Stimulated activated CD4-positive, alpha-beta T cell treated with anti-CD3 and anti-CD28 coated beads, Interleukin-2, amount 100 ng/mL, for 4 hours (primary cell): ENCODE results near the gene GNG11.
"Not testable (repeated sequence)": the region's sequence is repeated elsewhere in the genome, so short reads cannot be mapped to it uniquely, and the experiment has no call there.

Experiments
- DNase-seq: peaks from one replicate; pipeline ENCODE4 v3.0.0-alpha.2; 2020; ENCODE audit warnings: low read depth

Gene GNG11

DNA sequence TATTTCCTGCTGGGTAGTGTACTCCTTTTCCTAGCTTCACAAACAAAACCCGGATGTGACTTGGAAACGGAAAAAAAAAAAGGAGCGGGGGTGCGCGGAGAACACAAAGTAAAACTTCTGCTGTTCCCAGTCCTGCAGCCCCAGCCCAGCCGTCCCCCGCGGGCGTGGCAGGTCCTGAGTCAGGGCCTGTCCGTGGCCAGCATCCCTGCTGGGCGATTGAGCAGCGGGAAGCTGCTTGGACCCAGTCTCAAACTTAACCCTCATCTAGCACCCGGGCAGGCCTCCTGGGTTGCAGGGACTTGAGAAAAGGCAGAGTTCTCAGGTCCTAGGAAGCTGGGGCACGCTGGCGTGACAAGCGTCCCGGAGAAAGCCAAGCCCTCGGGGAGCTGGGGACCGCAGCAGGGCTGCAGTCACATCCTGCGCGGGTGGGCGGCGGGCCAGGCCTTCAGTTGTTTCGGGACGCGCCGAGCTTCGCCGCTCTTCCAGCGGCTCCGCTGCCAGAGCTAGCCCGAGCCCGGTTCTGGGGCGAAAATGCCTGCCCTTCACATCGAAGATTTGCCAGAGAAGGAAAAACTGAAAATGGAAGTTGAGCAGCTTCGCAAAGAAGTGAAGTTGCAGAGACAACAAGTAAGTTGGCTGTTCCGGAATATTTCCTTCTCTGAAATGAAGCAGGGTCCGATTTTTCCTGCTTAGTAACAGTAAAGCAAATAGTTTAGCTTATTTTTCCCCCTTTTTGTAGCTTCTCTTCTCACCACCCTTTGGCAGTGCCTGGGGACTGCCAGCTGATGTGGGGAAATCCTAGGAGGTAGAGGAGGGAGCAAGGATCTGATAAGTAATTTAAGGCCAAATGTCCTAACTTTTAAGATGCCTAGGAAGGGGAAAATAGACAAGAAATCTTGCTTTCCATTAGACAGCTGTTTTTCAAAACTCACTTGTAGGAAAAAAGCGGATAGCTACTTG, at the start of gene GNG11:
GNG11 (plus strand) TSS at position 129 of the 960 bp plus-strand sequence; CDS start at position 532, 403 bp downstream.
- no peak for DNase-seq

DNA sequence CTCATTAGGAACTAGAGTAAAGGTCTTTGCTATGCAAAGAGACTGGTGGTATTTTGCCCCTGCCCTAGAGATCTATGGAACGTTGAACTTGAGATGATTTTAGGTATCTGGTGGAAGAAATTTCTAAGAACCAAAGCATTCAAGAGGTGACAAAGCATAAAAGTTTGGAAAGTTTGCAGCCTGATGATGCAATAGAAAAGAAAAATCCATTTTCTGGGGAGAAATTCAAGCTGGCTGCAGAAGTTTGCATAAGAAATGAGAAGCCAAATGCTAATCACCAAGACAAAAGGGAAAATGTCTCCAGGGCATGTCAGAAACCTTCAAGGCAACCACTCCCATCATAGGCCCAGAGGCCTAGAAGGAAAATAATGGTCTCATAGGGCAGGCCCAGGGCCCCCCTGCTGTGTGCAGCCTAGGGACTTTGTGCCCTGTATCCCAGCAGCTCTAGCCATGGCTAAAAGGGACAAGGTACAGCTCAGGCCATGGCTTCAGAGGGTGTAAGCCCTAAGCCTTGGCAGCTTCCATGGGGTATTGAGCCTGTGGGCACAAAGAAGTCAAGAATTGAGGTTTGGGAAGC, 47.4 kb upstream of the GNG11 start:
- DNase-seq, result no peak

DNA sequence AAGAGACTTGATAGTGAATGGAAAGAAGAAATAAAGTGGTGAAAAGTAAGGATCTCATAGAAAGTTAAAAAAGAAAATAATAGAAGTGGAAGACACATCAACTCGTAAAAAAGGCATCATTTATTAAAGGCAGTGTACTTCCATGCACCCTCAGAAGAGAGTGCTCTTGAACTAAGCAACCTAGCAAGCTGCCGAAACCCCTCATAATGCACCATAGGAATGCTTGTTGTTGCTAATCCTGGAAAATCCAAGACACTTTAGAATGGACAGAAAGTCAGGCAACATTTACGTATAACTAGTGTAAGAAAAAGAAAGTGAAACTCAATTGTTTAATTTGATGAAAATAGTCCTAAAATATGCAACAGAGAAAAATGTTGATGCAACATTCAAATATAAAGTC, 43.8 kb upstream of the GNG11 start:
- DNase-seq, result no peak

DNA sequence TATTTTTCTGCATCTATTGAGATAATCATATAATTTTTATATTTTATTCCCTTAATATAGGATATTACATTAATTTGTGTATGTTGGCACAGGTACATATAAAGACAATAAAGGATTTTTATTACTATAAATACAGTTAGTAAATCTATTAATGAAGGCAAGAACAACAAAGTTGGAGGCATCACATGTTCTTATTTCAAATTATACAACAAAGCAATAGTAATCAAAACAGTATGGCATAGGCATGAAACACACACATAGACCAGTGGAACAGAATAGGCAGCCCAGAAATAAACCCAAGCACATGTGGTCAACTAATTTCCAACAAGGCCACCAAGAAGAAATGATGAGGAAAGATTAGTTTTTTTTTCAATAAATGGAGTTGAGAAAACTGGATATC, 42.2 kb upstream of the GNG11 start:
- DNase-seq, result no peak

DNA sequence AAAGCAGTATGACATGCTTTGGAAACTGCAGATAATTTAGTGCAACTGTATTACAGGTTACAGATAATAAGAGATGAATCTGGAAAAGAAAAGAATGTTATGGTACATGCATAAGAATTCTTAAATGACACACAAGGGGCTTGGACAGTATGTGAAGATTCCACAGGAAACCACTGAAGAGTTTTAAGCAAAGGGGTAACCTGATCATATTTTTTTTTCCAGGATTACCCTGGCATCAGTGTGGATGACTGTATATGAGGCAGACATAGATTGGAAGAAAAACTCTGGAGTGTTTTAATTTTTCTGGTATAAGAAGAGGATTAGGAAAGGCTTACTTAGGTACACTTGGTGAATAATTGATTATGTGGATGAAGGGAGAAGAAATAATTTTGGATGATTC, 39.1 kb upstream of the GNG11 start:
- DNase-seq, result no peak

DNA sequence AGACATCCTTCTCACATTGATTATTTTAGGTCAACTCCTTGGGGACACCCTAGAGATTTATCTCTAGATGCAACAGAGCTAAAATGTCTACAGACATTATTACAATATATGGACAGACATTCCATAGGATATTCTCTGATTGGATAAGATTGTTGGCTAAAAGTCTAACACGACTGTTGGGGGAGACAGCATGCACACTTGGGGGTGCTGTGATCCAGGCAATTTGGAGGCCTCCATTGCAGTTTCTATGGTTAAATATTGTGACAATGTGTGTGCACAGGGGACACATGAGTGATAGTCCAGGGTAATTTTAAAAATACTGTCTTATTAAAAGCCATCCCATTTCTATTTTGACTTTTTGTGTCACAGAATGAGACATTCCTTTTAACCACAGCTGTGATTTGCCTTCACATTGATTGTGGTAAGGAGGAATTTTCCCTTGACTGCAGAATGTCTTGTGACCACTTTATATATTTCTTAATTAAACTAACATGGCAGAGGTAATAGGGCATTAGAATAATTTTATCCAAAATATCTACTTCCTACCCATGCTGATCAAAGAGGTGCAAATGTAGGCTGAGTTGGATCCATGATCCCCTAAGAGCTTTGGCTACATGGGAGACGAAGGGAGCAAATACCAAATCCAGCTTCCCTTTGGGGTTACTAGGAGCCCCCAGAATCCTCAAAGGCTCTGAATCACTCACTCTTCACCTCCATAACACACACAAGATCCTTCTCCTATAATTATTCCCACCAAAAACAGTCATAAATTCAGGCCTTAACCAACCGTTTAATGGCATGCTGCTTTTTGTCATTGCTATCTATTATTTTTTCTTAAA, 38.2 kb upstream of the GNG11 start:
- DNase-seq, result no peak

DNA sequence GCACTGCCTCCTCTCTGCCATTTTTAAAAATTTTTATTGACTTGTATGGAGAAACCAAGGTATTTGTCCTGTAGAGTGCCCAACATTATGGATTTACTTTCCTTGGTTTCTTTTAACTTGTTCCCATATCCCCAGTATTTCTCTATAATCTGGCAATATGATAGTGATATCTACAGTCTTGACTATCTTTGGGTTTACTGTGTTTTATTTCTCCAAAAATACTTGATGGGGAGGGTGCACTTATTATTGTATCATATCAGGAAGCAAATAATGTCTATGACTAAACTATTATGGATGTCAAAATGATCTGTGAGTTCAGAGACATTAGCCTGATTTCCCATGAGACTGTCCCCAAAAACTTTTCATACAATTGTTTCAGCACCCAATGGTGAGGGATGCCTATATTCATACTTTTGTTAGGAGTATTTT, 37.6 kb upstream of the GNG11 start:
- no peak for DNase-seq

DNA sequence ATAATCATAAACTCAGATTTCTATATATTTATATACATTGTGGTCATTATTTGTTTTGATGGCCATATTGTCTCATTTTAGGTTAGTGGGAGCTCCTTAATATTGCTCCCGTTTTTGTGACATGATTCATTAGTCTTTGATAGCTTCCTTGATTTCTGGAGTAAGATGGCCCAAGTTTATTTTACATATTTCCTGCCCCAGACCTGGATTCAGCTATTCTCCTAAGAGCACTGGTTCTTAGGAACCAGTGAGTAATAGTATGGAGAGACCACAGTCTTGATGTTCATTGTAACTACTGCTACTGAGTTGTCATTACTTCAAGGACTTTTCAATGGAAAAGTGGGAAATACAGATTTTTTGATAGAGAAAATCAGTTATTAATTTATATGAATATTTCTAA, 37.0 kb upstream of the GNG11 start:
- no peak for DNase-seq

DNA sequence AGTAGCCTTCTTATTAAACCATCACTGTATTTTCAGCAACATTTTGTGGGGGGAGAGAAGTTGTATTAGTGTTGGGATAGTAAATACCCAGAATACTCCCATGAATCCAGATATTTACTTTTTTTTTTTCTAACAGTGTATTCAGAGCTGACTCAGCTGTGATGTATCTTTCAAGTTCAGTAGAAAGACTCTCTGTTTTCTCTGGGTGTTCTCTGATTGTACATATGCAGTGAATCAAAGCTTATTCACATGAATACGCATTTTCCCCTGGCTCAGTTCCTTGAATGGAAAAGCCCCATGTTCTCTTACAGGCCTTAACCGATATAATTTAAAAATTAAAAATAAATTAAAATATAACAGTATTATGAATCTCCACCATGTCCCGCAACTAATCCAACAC, 32.3 kb upstream of the GNG11 start:
- no peak for DNase-seq

DNA sequence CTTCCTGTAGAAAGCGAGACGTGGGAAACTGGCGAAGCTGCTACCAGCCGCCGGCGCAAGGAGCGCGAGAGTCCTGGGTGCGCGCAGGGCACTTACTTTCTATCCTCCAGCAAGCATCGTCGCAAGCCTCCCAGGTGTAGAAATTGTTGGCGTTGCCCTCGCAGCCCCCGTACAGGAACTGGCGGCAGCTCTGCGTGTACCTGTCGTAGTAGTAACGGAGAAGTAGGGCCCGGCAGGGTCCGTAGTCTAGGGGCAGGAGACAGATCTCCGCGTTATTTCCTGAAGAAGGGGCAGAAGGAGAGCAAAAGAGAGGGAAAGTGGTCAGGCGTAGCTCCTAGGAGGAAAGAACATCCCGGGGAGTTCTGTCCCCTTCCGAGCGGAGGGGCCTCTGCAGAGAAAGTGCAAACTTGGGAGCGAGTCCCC, 31.5 kb upstream of the GNG11 start:
- no peak for DNase-seq

DNA sequence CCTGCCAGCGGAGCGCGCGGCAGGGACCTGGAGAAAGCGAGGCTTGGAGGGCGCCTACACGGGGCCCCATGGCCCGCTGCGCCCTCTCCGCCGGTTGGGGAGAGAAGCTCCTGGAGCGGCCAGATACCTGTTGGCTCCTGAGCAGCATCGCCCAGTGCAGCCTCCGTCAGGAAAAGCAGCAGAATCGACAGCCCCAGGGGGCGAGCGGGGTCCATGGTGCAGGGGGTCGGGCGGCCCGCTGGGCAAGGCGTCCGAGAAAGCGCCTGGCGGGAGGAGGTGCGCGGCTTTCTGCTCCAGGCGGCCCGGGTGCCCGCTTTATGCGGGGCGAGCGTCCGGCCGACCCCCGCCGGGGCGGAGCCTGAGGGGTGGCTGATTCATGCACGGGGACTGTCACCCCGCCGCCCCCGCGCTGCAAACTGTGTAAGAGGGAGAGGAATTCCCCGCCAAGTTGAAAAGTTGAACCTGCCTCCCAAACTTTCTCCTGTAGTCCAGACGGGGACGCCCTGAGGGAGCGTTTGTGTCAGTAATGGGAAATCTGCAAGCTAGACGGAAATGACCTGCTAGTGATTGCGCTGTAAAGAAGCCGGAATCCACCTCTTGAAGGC, 31.0 kb upstream of the GNG11 start, which contains the start of gene TFPI2:
TFPI2 (minus strand) TSS at position 290 of the 605 bp plus-strand sequence; CDS start at position 215, 75 bp downstream.
- no peak for DNase-seq

DNA sequence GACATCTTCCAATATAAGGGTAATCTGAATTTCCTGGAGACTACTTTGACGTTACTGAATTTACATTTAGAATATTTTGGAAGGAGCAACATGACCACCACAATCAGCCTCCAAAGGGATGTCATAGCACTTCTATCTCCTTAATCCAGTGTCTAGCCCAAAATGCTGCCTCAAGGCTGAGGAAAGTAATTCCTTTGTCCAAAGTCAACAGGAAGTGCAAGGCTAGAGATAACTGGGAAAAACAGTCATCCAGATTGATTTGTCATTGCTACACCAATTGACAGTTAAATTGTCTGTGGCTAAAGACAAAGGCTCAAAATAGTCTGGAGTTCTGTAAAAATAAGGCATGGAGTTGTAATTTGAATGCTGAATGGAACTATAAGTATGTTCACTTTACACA, 27.1 kb upstream of the GNG11 start:
- DNase-seq, result no peak

DNA sequence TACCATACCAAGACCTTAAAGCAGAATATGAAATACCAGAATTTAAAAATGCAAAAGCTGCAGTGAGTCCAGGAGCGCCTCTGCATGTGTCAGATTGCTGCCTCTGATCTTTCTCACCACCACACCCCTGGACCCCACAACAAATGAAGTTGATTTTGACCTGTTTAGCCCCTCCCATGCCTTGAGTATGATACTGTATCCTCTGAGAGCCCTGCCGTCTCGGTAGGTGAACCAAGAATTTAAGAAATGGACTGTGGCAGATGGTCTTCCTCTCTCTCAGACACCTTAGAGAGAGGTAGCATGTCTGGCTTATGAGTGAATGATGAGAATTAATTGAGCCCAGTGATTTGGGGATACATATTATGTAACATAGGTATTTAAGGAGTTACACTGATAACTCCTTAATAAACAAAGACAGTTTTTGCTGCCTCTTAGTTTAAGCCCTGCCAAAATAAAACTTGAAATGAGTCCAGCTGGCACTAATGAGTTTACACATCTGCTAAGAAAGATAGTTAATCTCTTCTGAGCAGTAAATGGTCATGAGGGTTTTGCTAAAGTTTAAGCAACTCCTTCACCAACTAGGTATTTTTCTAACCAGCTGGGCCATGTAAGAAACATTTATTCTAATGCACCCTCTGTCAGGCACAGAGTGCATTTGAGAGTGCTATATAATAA, 26.4 kb upstream of the GNG11 start:
- DNase-seq, result no peak

DNA sequence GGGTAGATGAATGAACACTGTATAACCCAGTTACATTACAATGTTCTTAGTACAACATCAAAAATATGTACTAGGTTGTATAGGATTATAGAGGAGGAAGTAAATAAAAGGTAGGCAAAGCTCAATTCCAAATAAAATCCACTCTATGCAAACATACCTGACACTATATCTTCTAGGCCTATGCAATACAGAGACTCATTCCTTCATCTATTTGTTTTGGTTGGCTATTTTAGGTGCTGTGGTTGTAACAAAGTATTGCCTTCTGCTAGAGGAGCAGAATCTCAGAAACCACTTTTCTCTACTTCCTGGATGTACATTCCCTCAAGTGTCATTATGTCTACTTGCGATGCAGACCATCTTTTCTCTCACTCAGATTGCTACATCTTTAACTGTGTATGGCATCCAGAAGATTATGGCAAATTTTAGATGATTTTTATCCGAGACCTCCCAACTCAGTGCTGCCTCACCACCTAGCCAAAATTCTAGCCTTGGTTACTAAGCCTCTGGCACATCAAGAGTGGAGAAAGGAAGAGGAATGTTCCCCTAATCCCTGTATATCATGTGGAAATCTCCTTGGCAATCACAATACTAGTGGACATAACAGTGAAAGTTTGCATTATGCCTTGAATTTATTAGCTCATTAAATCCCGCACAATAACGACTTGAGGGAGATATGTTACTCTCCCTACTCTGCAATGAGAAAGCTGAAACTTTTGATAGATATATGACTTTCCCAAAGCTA, 25.5 kb upstream of the GNG11 start:
- no peak for DNase-seq

DNA sequence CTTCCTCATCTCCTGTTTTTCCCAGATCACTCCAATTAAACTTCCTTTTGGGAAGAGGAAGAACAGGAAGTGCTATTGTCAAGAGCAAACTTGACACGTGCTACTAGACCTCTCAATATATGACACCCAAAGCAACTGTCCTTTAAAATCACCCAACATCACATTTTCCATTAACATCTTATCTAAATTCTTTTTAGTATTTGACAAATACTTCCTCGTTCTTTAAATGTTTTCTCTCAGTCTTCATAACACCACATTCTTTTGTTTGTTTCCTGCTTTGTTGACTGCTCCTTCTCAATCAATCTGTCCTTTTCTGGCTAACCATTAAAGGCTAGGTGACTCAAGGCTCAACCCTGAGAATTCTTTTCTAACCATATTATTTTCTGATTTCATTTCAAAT, 23.9 kb upstream of the GNG11 start:
- DNase-seq, result no peak

DNA sequence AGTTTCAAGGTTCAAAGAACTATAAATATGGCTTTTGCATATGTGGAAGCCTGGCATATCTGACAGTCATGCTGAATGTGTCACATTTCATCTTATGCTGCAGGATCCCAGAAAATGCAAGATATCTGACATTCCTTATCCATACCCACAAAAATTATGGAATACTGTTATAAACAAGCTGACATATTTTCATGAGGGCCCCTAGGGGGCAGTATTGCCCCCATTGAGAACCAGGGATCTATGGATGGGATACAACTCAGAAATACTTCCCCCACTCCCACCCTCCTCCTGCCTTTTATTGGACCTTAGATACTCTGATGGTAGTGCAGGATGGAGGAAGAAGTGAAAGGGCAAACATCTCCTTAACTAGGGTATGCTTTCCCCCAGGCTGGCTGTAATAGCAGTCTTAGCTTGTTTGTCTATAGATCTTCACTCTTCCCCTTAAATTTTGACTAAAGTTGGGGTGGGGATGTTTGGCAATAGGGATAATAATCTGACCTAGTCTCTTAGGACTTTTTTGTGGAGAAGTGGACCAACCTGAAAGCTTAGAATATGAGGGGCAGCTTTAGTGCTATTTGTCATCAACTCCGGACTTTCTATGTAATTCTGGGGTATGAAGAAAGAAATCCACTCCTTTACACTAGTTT, 18.6 kb upstream of the GNG11 start:
- DNase-seq, result no peak

DNA sequence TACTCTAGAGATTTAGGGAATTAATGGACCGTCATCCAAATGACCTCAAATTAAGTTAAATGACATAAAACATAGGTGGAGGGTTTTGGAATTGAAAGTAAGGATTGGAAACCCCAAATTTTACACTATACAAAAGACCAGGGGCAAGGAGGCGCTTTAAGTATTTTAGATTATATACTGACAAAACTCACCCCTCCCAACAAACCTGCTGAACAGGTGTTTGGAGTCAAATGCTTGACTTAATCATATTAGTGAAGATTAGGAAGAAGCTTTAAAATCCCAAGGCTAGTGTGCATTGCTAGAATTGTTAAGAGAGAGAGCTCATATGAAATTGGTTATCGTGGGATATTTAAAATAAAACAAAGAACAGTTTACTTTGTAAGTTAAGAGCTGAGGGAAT, 15.3 kb upstream of the GNG11 start, which contains the start of gene GNGT1:
GNGT1 (plus strand) TSS at position 301 of the 400 bp plus-strand sequence. CDS start 180 bp downstream, outside the sequence.
- no peak for DNase-seq

DNA sequence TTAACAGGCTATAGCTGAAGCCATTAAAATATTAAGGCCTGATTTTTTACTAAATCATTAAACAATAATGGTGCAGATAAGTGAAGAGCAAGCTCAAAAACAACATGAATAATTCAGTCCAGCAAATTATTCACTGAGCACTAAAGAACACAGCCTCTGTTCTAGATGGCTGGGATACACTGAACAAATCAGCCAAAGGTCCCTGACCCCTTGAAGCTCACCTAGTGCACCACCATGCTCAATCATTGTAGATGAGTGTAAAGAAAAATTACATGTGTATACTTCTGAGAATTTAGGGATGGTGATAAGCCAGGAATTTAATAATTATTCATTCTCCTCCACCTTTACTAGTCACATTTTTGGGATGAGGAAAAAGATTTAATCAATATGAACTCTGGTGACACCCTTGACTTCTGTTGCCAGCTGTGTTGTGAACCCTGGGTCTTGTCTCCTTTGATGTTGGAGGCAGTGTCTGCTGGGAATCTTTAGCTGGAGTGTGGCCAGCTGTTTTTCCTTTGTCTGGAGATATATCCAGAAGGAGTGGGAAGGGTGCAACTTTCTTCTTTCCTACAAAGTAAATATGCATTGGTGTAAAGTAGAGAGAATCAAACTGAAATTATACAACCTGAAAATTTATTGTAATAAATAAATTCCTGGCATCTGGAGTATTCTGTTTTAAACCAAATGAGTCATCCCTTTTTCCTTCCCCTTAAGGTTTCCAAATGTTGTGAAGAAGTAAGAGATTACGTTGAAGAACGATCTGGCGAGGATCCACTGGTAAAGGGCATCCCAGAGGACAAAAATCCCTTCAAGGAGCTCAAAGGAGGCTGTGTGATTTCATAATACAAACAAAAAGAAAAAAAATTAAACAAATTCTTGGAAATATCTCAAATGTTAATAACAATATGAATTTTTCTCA, 11.2 kb upstream of the GNG11 start:
- no peak for DNase-seq

DNA sequence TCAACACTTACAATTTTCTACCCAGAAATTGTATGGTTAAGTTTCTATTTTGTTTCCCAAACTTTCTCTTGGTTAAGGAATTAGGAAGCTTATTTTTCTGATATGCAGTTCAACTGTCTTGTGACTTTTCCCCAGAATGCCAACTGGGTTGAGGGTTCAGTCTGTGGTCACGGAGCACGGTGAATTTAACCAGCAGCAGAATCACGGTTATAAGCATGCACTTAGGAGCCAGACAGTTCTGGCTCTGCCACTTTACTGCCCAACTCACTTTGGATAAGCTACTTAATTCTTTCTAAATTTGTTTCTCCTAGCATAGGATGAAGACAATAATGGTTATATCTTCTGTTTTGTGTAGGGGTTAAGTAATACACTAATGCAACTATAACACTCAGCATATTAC, 10.3 kb upstream of the GNG11 start:
- DNase-seq, result not testable (repeated sequence)
